C4-2B (cell line): ENCODE data around the gene ABAT.
A peak's percentile ranks its signal among the peaks of the same experiment; 100 is the strongest.

Source experiments
- H3K27ac ChIP-seq: fragments of 450-650 bp; 2 replicates; pipeline ENCODE4 v1.5.1; 2017
- ZFX ChIP-seq: fragments of 450-650 bp; IDR thresholded peaks from 2 replicates; pipeline ENCODE4 v1.6.1; 2017
- TF ChIP-seq, protein P1 (sequence below): fragments of 450-650 bp; conservative IDR thresholded peaks from 2 replicates; pipeline ENCODE4 v1.5.1; 2017; ENCODE audit warnings: mild to moderate bottlenecking

ABAT gene

DNA sequence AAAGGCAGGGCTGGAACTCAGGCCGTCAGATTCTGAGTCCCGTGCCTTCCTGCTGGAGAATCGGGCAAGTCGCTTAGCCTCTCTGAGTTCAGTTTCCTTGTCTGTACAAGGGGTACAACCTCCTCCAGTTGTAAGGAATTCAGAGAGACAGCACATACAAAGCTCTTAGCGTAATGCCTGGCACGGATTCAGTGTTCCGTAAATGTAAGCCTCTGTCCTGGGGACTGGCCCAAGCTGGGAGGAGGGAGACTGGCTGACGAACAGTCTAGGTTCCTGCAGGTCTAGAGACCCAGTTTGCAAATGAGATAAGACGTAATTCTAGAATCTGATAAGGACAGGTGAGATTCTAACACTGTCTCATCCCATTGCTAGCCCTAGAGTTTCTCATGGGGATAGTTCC, 43.0 kb upstream of the ABAT start:
- no peak for TF ChIP-seq ZFX
- TF ChIP-seq, protein P1, sequence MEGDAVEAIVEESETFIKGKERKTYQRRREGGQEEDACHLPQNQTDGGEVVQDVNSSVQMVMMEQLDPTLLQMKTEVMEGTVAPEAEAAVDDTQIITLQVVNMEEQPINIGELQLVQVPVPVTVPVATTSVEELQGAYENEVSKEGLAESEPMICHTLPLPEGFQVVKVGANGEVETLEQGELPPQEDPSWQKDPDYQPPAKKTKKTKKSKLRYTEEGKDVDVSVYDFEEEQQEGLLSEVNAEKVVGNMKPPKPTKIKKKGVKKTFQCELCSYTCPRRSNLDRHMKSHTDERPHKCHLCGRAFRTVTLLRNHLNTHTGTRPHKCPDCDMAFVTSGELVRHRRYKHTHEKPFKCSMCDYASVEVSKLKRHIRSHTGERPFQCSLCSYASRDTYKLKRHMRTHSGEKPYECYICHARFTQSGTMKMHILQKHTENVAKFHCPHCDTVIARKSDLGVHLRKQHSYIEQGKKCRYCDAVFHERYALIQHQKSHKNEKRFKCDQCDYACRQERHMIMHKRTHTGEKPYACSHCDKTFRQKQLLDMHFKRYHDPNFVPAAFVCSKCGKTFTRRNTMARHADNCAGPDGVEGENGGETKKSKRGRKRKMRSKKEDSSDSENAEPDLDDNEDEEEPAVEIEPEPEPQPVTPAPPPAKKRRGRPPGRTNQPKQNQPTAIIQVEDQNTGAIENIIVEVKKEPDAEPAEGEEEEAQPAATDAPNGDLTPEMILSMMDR, result no peak
- no peak overlapping the region for H3K27ac ChIP-seq

DNA sequence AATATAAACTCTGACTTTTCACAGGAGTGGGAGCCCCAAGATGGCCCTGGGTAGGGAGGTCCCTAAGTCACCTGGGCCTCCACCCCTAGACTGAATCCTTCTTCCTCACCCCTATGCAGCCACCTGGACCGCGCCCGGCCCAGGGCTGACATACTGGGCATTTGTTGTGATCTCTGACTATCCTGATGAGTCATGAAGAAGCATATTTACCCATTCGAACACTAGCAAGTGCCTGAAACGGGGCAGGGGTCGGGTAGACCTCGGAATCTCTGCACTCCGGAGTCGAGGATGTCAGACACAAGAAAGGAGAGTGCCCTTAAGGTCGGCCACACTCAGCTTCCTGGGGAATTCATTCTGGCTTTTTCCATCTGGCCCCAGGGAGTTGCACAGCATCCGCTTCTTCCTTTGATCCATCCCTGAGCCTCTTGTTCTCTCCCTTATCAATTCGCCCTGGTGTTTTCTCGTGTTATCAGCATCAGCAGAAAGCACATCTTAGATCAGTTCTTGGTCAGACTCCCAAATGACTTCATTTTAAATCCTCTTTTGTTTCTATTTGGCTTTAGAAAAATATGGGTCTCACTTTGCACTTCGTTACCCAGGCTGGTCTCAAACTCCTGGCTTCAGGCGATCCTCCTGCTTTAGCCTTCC, 42.5 kb upstream of the ABAT start:
- TF ChIP-seq, protein P1, result no peak
- no peak for TF ChIP-seq ZFX
- H3K27ac ChIP-seq, result no peak overlapping the region

DNA sequence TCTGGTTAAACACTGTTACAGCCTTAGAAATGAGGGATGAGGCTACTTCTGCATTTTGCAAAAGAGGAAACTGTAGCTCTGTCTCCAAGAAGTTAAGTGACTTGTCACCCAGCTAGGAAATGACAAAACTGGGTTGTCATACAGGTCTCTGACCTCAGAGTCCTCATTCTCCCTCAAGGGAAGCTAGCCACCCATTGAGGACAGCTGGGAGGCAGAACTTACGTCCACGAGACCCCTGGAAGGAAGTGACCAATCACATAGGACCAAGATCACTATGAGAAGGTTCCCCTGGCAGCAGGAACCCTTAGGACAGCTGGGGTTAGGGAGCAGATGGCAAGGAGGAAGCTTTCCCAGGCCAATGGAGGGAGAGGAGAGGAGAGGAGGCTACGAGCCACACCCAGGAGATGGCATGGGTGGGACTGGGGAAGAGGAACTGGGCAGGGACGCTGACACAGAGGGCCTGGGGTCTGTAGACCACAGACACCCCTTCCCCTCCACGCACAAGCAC, 41.7 kb upstream of the ABAT start:
- TF ChIP-seq, protein P1, result no peak
- TF ChIP-seq ZFX, result no peak
- H3K27ac ChIP-seq, result no peak overlapping the region

- H3K27ac ChIP-seq, result no peak overlapping the region
- TF ChIP-seq, protein P1, result peak; percentile 40
- TF ChIP-seq ZFX, result no peak
Measured at GRCh38 chr16:8634991-8635736, 39.3 kb upstream of the ABAT start.

DNA sequence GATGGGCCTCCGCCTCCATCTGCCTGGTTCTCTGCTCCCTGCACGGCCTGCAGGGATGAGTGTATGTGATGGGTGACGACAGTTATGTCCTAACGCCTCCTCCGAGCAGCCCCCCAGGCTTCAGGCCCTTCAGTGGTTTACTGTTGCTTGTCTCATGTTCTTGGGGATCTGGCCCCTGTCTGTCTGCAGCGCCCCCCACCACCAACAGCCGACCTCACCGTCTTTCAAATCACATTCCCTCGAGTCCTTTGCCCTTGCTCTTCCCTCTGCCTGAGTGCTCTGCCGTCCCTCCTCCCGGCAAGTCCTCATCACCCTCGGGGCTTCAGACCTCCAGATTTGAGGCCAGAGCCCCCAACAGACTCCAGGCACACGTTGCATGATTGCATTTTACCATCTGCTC, 34.7 kb upstream of the ABAT start:
- TF ChIP-seq, protein P1, result no peak
- no peak for TF ChIP-seq ZFX
- no peak overlapping the region for H3K27ac ChIP-seq

GRCh38 chr16:8641671-8642070, 32.7 kb upstream of the ABAT start:
- no peak overlapping the region for H3K27ac ChIP-seq
- no peak for TF ChIP-seq ZFX
- TF ChIP-seq, protein P1, result no peak

GRCh38 chr16:8642146-8642545, 32.3 kb upstream of the ABAT start:
- no peak overlapping the region for H3K27ac ChIP-seq
- TF ChIP-seq ZFX, result no peak
- TF ChIP-seq, protein P1, result no peak
